Hematopoietic multipotent progenitor cell treated with erythropoietin and hydrocortisone succinate and interleukin-3 and kit ligand, for 17 days (in vitro differentiated cells): ENCODE measurements around the gene CHST11.
A peak's percentile ranks its signal among the peaks of the same experiment; 100 is the strongest.
"Not testable (repeated sequence)": the region's sequence is repeated elsewhere in the genome, so short reads cannot be mapped to it uniquely, and the experiment has no call there.

Source experiments
- DNase-seq: peaks from one replicate; pipeline ENCODE4 v3.0.0-alpha.2; 2015; ENCODE audit warnings: low spot score

The CHST11 gene

DNA sequence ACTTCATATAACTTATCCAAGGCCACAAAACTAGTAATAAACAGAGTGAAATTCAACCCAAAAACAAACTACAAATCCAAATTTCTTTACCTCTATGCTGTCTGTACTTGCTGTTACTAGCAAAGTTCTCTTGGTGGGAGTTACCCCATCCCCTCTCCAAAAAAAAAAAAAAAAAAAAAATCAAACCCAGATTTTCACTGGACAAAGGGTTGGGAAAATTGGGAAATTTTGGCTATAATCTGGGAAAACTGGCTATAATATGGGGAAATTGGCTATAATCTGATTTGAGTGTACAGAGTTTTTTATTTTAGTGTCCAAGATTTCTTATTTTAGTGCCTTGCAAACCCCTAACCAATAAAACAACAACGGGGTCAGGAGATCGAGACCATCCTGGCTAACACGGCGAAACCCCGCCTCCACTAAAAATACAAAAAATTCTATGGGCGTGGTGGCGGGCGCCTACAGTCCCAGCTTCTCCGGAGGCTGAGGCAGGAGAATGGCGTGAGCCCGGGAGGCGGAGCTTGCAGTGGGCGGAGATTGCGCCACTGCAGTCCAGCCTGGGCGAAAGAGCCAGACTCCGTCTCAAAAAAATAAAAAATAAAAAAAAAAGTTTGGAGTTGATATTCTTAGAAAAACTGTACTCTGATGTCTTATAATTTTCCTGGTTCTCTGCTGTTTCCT, 148.4 kb downstream of the CHST11 start:
- no peak for DNase-seq

DNA sequence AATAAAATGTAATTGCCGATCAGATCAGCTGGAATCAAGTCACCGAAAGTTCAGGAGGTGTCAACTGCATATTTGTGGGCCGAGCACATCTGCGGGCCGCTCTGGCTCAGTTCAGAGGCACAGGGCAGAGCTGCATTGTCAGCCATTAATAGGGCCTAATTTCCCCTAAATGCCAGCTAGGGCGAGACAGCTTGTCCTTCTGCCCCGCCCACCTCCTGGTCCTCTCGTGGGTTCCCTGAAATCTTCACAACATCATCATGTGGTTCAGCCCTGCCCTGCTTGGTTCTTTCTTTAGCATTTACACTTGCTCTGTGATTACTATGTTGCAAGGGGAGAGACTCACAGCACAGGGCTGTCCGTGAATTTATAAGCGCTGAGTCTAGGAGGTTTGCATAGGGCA, 148.9 kb downstream of the CHST11 start:
- DNase-seq = peak; percentile 13

DNA sequence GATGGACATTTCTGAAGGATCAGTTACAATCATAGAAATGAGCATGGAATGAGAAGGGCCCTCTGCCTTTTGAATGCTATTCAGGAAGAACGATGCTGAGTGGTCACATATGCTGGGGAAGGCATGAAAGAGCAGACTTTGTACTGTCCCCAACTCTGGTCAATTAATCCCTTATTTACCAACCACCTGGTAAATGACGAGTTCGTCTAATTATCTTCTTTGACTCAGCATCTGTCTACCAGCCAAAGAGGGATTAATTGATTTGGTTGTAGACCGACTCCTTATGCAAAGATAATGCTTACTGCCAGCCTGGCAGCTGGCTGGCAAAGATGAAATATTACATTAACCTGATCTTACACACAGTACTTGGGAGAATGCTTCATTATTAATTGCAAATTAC, 152.2 kb downstream of the CHST11 start:
- peak; percentile 26 for DNase-seq

DNA sequence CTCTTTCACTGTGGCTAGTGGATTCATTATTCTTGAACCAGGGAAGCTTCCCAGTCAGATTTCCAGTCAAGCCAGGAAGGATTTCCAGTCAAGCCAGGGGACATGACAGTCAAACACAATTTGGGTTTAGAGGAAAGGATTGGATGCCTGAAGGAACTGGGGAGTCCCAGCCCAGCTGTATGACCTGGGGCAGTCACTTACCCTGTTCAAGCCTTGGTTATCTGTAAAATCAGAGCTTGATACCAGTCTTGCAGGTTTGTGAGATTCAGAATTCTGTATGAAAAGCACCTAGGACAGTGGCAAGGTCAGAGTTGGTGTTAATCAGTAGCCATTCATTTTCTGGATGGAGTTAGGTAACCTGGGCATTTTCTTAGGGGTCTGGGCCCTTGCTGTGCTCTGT, 152.7 kb downstream of the CHST11 start:
- no peak for DNase-seq

GRCh38 chr12:104610513-104611235, 153.9 kb downstream of the CHST11 start:
- DNase-seq = no peak

- no peak for DNase-seq
Measured at GRCh38 chr12:104611671-104612070, 154.9 kb downstream of the CHST11 start.

DNA sequence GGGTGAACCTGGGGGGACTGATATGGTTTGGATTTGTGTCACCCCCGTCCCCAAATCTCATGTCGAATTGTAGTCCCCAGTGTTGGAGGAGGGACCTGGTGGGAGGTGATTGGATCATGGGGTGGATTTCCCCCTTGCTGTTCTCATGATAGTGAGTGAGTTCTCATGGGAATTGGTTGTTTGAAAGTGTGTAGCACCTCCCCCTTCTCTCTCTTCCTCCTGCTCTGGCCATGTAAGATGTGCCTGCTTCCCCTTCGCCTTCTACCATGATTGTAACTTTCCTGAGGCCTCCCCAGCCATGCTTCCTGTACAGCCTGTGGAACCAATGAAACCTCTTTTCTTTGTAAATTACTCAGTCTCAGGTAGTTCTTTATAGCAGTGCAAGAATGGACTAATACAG, 156.6 kb downstream of the CHST11 start:
- not testable (repeated sequence) for DNase-seq

DNA sequence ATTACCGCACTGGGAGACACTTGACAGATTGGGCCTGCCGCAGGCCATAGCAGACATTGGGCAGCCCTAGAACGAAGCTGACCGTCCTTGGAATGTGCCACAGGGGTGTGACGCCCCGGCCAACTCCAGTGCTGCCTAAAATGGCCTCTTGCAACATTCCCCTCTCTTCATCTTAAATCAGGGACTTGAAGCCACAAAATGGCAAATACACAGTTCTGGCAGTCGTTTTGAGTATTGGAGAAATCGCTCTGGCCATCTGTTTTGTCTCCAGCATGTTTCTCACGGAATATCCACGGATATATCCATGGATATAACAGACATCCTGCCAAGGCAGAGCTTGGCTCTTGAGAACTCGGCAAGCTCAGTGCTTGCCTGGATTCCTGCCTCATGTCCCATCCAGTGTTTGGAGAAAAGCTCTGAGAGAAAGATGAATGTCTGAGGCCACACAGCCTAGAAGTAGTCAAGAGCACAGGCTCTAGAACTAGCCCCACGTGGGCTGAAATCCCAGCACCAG, 158.4 kb downstream of the CHST11 start:
- DNase-seq = no peak

DNA sequence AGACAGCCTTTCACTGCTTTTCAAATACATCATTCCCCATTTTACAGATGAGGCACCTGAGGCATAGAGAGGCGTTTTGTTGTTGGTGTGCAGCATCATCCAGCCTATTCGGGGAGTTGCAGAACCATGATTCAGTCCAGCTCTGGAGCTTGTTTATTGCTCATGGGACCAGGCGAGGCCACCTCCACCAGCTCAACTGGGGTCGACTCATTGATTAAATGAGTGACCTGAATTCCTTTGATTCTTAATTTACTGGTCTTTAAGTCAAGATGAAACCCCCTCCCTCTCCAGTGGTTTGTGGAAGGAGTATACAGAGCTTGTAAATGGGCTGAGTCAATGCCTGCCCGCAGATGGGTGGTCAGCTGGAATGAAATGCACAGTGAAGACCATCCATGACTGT, 161.9 kb downstream of the CHST11 start:
- DNase-seq = no peak

- no peak for DNase-seq
Measured at GRCh38 chr12:104619305-104619704, 162.6 kb downstream of the CHST11 start.

GRCh38 chr12:104620837-104621531, 164.2 kb downstream of the CHST11 start:
- DNase-seq = no peak

DNA sequence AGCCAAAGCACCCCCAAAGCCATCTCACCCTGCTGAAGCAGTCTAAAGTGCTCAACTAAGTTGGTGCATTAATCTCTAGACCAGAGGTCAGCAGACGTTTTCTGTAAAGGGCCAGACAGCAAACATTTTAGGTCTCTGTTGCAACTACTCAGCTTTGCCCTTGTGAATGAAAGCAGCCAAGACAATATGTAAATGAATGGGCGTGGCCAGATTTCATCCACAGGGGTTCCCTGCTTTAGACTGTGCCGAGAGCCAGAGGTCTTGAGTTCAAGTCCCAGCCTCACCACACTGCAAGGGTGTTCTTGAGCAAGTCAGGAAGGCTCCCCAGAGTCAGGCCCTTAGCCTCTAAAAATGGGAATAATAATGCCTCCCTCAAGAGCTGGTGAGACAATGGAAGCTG, 166.2 kb downstream of the CHST11 start:
- DNase-seq = no peak

DNA sequence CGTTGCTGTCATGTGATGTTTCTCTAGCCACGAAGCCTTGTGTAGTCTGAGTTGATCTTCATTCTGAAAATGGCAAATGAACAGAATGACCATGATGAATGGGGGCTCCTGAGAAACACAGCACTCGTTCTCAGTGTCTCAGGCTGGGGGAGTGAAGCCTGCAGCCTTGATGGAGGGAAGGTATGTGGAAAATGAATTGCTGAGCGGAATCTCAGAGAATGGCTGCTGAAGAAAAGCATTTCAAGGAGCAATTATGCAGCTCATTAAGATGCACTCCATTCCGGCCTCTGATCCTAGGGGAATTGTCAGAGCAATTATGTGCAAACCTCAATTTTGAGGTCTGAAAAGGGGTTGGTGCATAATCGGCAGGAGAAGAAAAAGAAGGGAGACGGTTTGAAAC, 167.1 kb downstream of the CHST11 start:
- DNase-seq = no peak

DNA sequence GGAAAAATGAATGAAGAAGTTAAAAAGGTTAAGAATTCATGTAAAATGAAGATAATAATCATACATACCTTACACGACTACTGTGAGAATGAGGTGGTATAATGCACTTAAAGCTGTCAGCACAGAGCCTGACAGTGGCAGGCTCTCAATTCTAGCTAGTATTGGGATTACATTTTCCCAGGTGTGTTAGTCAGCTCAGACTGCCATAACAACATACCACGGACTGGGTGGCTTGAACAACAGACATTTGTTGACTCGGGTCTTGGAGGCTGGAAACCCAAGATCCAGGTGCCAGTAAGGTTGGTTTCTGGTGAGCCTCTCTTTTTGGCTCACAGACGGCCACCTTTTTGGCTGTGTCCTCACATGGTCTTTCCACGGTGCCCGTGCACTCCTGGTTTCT, 167.8 kb downstream of the CHST11 start:
- no peak for DNase-seq

- DNase-seq = no peak
Measured at GRCh38 chr12:104626069-104626837, 169.5 kb downstream of the CHST11 start.

DNA sequence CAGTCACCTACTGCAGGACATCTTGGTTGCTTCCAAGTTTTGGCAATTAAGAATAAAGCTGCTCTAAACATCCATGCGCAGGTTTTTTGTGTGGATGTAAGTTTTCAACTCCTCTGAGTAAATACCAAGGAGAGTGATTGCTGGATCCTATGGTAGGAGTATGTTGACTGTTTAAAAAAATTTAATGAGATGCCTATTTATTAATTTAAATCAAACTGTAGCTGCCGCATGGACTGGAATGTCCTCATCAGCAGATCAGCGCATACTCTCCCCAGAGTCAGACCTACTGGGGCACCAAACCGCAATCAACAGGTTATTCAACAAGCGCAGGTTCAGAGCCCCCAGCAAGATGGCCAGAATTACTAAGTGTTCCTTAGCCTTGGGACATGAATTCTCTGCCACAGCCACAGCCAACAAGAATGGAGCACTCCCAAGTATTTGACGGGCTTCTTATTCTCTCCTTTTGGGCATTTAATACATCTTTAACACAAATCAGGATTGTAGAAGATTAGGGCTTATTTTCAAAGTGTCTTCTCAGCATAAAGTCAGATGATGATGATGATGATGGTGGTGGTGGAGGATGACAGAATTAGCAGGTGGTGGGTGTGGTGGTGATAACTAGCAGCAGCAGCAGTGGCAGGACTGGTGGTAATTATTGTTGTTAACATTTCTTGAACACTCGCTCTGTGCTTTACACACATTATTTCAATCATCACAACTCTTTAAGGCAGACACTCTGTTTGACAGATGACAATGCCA, 170.7 kb downstream of the CHST11 start:
- no peak for DNase-seq

GRCh38 chr12:104627990-104628830, 171.5 kb downstream of the CHST11 start:
- DNase-seq = no peak

DNA sequence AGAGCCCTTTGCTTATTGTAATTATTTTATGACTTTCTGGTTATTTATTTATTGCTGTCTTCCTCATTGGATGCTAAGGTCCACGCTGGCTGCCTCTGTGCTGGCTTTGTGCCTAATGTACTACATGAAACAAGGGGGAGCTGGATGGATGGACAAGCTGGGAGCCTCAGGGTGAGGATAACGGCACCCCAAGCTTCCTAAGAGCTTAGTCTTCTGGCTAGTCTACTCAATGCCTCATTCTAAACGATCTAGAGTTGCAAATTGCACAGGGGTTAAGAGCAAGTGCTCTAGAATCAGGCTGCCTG, 172.0 kb downstream of the CHST11 start:
- DNase-seq = no peak

DNA sequence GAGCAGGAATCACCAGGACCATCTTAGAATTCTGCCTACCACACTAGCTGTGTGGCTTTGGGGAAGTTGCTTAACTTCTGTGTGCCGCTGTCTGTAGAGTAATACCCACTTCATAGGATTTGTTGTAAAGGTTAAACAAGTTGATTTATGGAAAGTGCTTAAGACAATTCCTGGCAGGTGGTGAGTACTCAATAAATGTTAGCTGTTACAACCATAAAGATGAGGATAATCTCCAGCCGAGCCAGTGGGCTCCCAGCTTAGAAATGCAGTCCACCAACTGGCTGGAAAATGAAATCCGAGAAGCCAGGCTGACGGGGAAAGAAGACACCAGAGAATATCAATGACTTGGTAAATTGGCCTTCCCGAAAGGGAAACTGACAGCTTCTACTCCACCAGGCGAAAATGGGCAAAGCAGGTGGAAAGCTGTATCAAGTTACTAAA, 173.5 kb downstream of the CHST11 start:
- DNase-seq = no peak

DNA sequence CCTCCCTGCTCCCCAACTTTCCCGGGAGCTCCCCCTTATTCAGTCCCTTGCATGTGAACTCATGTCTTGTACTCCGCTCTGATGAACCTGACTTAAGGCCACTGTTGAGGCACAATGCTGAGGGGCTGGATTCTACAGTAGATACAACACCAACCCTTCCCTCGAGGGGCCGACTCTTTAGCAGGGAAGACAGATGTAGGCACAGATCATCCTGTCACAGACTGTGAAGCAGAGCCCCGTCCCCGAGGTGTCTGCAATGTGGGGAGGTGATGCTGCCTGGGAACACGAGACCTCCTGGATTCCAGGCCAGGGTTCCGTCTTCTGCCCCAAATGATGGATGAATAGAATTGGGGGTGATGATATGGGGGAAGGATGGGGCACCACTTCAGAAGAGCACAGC, 175.1 kb downstream of the CHST11 start:
- DNase-seq = no peak

GRCh38 chr12:104632724-104633201, 176.0 kb downstream of the CHST11 start:
- no peak for DNase-seq
